Vagina (tissue), 2 donors: Measurements from ENCODE around the gene CEMIP2.

Experiments
- POLR2AphosphoS5 ChIP-seq, 2 donors: sonication (generic); formaldehyde crosslinking; IDR thresholded peaks; one replicate each; pipeline ENCODE4 v1.9.0; 2017; ENCODE audit warnings: antibody characterized with exemption in 2 of 2, mild to moderate bottlenecking in 2 of 2, low read depth in 1 of 2; ENCODE audit not compliant: insufficient read depth in 1 of 2
- TF ChIP-seq, protein P1 (sequence below), 3 experiments: fragments of 450-650 bp in 2 of 3; fragments of 200-600 bp in 1 of 3; sonication (generic) in 1 of 3; IDR thresholded peaks; one replicate each; pipeline ENCODE4 v1.5.1; 2017 to 2019; ENCODE audit warnings: antibody characterized with exemption in 3 of 3, mild to moderate bottlenecking in 2 of 3, moderate library complexity in 2 of 3

DNA sequence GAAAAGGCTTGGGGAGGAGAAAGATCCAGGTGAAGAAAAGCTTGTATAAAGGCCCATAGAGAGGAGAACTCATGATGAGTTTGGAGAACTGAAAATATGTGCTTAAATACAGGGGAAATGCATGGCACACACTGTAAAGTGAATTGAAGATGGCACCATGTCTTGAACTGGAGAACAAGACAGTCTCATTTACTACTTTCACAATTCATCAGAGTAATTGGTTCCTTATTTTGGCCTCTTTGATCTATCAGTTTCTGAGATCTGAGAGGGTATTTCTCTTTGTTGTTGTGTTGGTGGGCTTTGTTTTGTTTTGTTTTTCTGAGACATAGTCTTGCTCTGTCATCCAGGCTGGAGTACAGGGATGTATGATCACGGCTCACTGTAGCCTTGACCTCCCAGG lies 98.2 kb downstream of the CEMIP2 start:
- TF ChIP-seq, protein P1, sequence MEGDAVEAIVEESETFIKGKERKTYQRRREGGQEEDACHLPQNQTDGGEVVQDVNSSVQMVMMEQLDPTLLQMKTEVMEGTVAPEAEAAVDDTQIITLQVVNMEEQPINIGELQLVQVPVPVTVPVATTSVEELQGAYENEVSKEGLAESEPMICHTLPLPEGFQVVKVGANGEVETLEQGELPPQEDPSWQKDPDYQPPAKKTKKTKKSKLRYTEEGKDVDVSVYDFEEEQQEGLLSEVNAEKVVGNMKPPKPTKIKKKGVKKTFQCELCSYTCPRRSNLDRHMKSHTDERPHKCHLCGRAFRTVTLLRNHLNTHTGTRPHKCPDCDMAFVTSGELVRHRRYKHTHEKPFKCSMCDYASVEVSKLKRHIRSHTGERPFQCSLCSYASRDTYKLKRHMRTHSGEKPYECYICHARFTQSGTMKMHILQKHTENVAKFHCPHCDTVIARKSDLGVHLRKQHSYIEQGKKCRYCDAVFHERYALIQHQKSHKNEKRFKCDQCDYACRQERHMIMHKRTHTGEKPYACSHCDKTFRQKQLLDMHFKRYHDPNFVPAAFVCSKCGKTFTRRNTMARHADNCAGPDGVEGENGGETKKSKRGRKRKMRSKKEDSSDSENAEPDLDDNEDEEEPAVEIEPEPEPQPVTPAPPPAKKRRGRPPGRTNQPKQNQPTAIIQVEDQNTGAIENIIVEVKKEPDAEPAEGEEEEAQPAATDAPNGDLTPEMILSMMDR (IDR thresholded peaks at IDR 0.05), result no peak
- TF ChIP-seq POLR2AphosphoS5 (IDR thresholded peaks at IDR 0.05; ENCODE audit: insufficient read depth in 1 of 2, low read depth in 1 of 2), result no peak
